VCaP (cell line): ENCODE results near the gene ORC2.

Experiments used
- H3K27ac ChIP-seq: fragments of 450-650 bp; 2 replicates; pipeline ENCODE4 v1.5.1; 2017
- TF ChIP-seq, protein P1 (sequence below): fragments of 450-650 bp; conservative IDR thresholded peaks from 2 replicates; pipeline ENCODE4 v1.5.1; 2017; ENCODE audit warnings: mild to moderate bottlenecking, moderate library complexity

ORC2 gene

DNA sequence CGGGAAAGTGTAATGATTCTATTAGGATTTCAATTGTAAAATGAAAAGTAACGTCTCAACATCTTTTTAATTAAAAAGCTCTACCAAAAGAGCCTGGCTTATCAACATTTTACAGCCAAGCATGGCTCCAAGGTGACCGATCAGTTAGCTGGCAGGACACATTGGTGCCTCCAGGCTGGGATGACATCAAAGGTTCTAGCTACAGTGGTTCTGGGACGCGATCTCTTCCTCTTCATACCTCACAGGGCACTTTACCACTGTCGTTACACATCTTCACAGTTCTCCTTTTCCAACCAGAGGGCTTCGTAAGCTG lies 693 bp downstream of the ORC2 start:
- H3K27ac ChIP-seq, result peak overlapping the region; percentile 91
- TF ChIP-seq, protein P1, sequence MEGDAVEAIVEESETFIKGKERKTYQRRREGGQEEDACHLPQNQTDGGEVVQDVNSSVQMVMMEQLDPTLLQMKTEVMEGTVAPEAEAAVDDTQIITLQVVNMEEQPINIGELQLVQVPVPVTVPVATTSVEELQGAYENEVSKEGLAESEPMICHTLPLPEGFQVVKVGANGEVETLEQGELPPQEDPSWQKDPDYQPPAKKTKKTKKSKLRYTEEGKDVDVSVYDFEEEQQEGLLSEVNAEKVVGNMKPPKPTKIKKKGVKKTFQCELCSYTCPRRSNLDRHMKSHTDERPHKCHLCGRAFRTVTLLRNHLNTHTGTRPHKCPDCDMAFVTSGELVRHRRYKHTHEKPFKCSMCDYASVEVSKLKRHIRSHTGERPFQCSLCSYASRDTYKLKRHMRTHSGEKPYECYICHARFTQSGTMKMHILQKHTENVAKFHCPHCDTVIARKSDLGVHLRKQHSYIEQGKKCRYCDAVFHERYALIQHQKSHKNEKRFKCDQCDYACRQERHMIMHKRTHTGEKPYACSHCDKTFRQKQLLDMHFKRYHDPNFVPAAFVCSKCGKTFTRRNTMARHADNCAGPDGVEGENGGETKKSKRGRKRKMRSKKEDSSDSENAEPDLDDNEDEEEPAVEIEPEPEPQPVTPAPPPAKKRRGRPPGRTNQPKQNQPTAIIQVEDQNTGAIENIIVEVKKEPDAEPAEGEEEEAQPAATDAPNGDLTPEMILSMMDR, result no peak

DNA sequence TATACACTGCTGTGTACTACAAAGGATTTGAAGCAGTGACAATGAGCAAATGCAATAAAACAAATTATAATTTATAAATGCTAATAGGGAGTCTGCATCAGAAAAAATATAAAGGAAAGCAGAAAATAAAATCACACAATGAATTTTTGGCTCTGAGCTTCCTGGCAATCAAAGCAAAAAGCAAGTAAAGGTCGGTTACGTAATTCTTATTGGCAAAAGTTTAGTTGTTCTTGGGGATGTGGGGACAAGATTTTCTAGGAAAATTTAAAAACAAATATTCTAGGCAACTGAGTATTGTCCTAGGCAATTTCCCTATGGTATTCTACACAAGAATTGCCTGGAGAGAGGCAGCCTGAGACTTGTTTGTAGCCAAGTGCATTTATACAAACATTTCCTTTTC lies 1.8 kb downstream of the ORC2 start:
- TF ChIP-seq, protein P1, result no peak
- H3K27ac ChIP-seq, result peak overlapping the region; percentile 91

DNA sequence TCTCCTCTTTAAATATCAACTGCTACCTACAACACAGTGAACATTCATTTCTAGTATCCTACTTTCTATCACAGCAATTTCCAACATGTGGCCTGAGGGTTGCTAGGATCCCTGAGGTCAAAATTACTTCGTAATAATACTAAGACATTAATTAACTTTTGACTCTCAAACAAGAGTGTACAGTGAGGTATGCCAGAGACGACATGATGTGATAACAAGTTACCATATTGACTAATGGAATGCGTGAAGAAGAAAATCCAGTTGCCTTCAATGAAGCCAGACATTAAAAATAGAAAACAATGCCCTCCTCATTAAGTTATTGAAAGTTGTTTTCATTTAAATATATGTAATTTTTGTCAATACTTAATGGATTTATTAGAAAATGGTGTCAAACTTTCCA lies 13.1 kb downstream of the ORC2 start:
- TF ChIP-seq, protein P1, result no peak
- no peak overlapping the region for H3K27ac ChIP-seq

GRCh38 chr2:200945395-200945729 lies 18.1 kb downstream of the ORC2 start:
- TF ChIP-seq, protein P1, result no peak
- H3K27ac ChIP-seq, result no peak overlapping the region

DNA sequence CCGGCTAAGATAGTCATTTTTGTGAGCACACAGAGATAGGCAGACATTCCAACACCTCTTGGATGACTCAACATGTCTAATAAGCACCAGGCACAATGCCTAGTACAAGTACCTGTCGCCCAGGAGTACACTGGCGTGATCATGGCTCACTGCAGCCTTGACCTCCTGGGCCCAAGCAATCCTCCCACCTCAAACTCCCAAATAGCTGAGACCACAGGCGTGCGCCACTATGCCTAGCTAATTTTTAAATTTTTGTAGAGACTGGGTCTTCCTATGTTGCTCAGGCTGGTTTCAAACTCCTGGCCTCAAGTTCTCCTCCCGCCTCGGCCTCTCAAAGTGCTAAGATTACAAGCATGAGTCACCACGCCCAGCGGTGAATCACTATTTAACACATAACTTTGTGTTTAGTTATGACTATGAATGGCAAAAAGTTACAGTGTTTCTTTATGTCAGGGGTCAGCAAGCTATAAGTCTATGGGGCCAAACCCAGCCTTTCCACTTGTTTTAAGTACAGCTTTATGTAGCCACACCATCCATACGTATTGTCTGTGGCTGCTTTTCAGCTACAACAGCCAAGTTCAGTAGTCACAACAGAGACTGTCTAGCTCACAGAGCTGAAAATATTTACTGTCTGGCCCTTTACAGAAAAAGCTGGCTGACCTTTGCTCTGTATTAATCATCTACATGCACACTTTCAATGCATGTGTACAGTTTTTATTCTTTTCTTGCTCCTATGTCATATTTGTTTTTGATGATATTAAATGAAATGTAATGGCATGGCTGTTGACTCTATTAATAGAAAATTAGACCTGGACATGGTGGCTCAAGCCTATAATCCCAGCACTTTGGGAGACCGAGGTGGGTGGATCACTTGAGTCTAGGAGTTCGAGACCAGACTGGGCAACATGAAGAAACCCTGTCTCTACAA lies 18.7 kb downstream of the ORC2 start:
- H3K27ac ChIP-seq, result no peak overlapping the region
- TF ChIP-seq, protein P1, result no peak

DNA sequence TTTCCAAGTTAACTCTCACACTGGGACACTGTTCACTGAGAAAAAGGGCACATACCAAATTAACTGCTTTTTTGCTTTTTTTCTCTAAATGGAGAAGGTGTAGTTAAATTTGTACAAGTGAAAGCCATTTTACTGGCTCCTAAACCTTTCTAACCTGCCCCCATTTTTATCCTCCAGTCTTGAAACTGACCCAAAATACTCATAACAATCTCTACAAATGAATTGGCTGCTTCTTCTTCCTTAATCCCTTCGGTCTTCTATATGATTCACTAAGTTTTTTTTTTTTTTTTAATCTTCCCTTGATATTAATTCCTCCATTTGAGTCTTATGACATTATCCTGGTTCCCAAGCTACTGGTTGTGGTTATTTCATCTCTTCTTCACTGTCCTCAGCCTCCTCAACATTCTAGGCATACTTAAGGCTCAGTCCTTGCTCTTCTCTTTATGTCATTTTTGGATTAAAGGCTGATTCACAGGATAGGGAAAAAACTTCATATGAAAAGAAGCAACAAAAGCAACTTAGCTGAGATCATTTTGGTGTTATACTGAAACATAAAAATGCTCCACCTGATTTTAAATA lies 19.8 kb downstream of the ORC2 start:
- no peak overlapping the region for H3K27ac ChIP-seq
- TF ChIP-seq, protein P1, result no peak

DNA sequence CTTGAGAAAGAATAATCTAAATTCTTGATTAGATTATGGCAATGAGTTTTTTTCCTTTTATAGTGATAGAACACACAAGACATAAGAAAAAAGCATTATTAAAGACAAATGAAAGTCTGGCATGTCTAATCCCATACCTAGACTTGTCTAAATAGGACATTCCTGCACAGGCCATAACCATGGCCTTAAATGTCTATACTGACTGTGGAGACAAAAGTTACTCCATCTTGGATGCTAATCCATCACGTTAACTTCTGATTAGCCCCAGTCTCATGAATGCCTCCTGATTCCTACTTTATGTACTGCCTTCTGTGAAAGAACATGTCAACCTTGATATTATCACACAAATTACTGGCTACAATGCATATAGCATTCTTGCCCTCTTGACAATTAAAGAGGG lies 23.6 kb downstream of the ORC2 start:
- TF ChIP-seq, protein P1, result no peak
- H3K27ac ChIP-seq, result no peak overlapping the region
